Activated CD8-positive, alpha-beta memory T cell treated with anti-CD3 and anti-CD28 coated beads for 1 hour (primary cell): Measurements from ENCODE around the gene GOLGA8B.
"Not testable (repeated sequence)": the region's sequence is repeated elsewhere in the genome, so short reads cannot be mapped to it uniquely, and the experiment has no call there.

Experiments
- DNase-seq, 2 donors: peaks; one replicate each; pipeline ENCODE4 v3.0.0-alpha.2; 2020; ENCODE audit warnings: low read depth in 1 of 2; ENCODE audit errors: extremely low read depth in 1 of 2

Gene GOLGA8B

GRCh38 chr15:34598799-34599585 is 15.5 kb upstream of the GOLGA8B start:
- DNase-seq = no peak

- no peak for DNase-seq
Observed at GRCh38 chr15:34597316-34597715, 13.9 kb upstream of the GOLGA8B start.

GRCh38 chr15:34594361-34594760 is 10.9 kb upstream of the GOLGA8B start:
- DNase-seq = no peak

- no peak for DNase-seq
Observed at GRCh38 chr15:34591306-34591705, 7.9 kb upstream of the GOLGA8B start.

GRCh38 chr15:34588046-34588674 is 4.7 kb upstream of the GOLGA8B start:
- DNase-seq = peak in 1 of 2 donors; percentile 18

- not testable (repeated sequence) for DNase-seq
Observed at GRCh38 chr15:34585966-34586365, 2.5 kb upstream of the GOLGA8B start.

- DNase-seq = no peak
Observed at GRCh38 chr15:34584996-34585395, 1.5 kb upstream of the GOLGA8B start.

GRCh38 chr15:34584330-34584668 is 848 bp upstream of the GOLGA8B start:
- DNase-seq = no peak

GRCh38 chr15:34582461-34583371 is 735 bp downstream of the GOLGA8B start:
- peak in 1 of 2 donors; percentile 14 for DNase-seq

GRCh38 chr15:34581687-34582460 is 1.6 kb downstream of the GOLGA8B start:
- not testable (repeated sequence) for DNase-seq

- no peak for DNase-seq
Observed at GRCh38 chr15:34581043-34581365, 2.4 kb downstream of the GOLGA8B start.

GRCh38 chr15:34580251-34581042 is 3.0 kb downstream of the GOLGA8B start:
- not testable (repeated sequence) for DNase-seq

GRCh38 chr15:34578283-34578674 is 5.2 kb downstream of the GOLGA8B start:
- DNase-seq = no peak

GRCh38 chr15:34577658-34578282 is 5.7 kb downstream of the GOLGA8B start:
- not testable (repeated sequence) for DNase-seq

- not testable (repeated sequence) for DNase-seq
Observed at GRCh38 chr15:34575035-34575434, 8.4 kb downstream of the GOLGA8B start.

- not testable (repeated sequence) for DNase-seq
Observed at GRCh38 chr15:34572921-34573320, 10.5 kb downstream of the GOLGA8B start.

- DNase-seq = not testable (repeated sequence)
Observed at GRCh38 chr15:34572019-34572641, 11.3 kb downstream of the GOLGA8B start.

- not testable (repeated sequence) for DNase-seq
Observed at GRCh38 chr15:34569670-34570396, 13.6 kb downstream of the GOLGA8B start.
